Astrocyte of the cerebellum (primary cell): Measurements from ENCODE around the gene SDR39U1.
A peak's percentile ranks its signal among the peaks of the same experiment; 100 is the strongest.

Experiments
- DNase-seq: peaks from one replicate; pipeline ENCODE4 v3.0.0-alpha.2; 2011; ENCODE audit warnings: low read depth
- H3K4me3 ChIP-seq: 2 replicates; pipeline ENCODE4 v1.5.1; 2011; ENCODE audit warnings: mild to moderate bottlenecking, low read depth, low read length, moderate library complexity
- CTCF ChIP-seq: IDR thresholded peaks from 2 replicates; pipeline ENCODE4 v1.5.1; 2012; ENCODE audit warnings: low read length, low read depth, moderate library complexity, mild to moderate bottlenecking; ENCODE audit errors: missing control alignments
- in situ Hi-C: cut with HindIII; loops from 2 replicates; pipeline ENCODE4 v1.10.0; 2017; ENCODE audit warnings: low sequenced_read_pairs

SDR39U1 gene

GRCh38 chr14:24437020-24437735 lies 5.4 kb downstream of the SDR39U1 start:
- H3K4me3 ChIP-seq, result no peak overlapping the region
- DNase-seq, result no peak
- TF ChIP-seq CTCF, result no peak
- in situ Hi-C loops, result loop anchor here (5.0 to 10.0 kb wide), 2 partner anchors 115 to 232 kb away; partner anchors contain the start of gene TSSK4

GRCh38 chr14:24436355-24437019 lies 6.1 kb downstream of the SDR39U1 start:
- peak; percentile 75 for TF ChIP-seq CTCF
- DNase-seq, result peak; percentile 64
- in situ Hi-C loops, result loop anchor here (5.0 to 10.0 kb wide), 2 partner anchors 114 to 232 kb away; partner anchors contain the start of gene TSSK4
- no peak overlapping the region for H3K4me3 ChIP-seq

GRCh38 chr14:24435998-24436354 lies 6.6 kb downstream of the SDR39U1 start:
- no peak for DNase-seq
- TF ChIP-seq CTCF, result no peak
- in situ Hi-C loops, result loop anchor here (5.0 to 10.0 kb wide), 2 partner anchors 114 to 231 kb away; partner anchors contain the start of gene TSSK4
- H3K4me3 ChIP-seq, result no peak overlapping the region

GRCh38 chr14:24435192-24435810 lies 7.3 kb downstream of the SDR39U1 start:
- TF ChIP-seq CTCF, result no peak
- DNase-seq, result no peak
- in situ Hi-C loops, result loop anchor here (5.0 to 10.0 kb wide), 2 partner anchors 113 to 230 kb away; partner anchors contain the start of gene TSSK4
- no peak overlapping the region for H3K4me3 ChIP-seq

- in situ Hi-C loops, result loop anchor here (5.0 to 10.0 kb wide), 2 partner anchors 112 to 230 kb away; partner anchors contain the start of gene TSSK4
- DNase-seq, result no peak
- TF ChIP-seq CTCF, result no peak
- H3K4me3 ChIP-seq, result no peak overlapping the region
Observed at GRCh38 chr14:24434676-24435075, 7.9 kb downstream of the SDR39U1 start.

- H3K4me3 ChIP-seq, result no peak overlapping the region
- in situ Hi-C loops, result loop anchor here (10.0 kb wide), 1 partner anchor 229 kb away; the partner anchor contains the start of gene TSSK4
- TF ChIP-seq CTCF, result no peak
- no peak for DNase-seq
Observed at GRCh38 chr14:24434036-24434435, 8.5 kb downstream of the SDR39U1 start.
